ENCODE measurements around the gene PBX1. TPM values are rescaled to one million over a fixed set of nuclear protein-coding genes. Genes with fewer than 3 reads are reported as not detected.

The PBX1 gene
- total and polyA plus RNA-seq, 2 donors from 2014 or later: 14.9 to 91.5 TPM

DNA sequence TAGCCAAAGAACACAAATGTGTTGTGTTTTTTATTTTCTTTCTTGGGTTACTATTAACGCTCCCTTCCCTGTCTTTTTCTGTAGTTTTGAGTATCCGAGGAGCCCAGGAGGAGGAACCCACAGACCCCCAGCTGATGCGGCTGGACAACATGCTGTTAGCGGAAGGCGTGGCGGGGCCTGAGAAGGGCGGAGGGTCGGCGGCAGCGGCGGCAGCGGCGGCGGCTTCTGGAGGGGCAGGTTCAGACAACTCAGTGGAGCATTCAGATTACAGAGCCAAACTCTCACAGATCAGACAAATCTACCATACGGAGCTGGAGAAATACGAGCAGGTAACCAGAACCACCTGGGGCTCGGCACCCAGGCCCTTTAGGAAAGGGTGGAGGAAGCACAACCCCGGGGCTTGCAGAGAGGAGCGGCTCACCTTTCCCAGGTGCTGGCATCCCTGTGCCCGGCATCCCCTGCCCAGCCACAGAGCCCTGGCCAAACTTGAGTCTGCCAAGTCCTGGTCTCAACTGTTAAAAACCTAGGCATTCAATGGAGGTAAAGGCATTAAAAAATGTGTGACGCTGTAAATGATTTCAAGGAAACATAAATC, 233.5 kb downstream of the PBX1 start:
- H3K27ac ChIP-seq (ENCODE audit: low read depth in 2 of 2, low read length in 2 of 2): no peak overlapping the region
- no peak overlapping the region for H3K4me3 ChIP-seq (ENCODE audit: low read length in 3 of 3)
- DNase-seq: no peak
- TF ChIP-seq, protein P1, sequence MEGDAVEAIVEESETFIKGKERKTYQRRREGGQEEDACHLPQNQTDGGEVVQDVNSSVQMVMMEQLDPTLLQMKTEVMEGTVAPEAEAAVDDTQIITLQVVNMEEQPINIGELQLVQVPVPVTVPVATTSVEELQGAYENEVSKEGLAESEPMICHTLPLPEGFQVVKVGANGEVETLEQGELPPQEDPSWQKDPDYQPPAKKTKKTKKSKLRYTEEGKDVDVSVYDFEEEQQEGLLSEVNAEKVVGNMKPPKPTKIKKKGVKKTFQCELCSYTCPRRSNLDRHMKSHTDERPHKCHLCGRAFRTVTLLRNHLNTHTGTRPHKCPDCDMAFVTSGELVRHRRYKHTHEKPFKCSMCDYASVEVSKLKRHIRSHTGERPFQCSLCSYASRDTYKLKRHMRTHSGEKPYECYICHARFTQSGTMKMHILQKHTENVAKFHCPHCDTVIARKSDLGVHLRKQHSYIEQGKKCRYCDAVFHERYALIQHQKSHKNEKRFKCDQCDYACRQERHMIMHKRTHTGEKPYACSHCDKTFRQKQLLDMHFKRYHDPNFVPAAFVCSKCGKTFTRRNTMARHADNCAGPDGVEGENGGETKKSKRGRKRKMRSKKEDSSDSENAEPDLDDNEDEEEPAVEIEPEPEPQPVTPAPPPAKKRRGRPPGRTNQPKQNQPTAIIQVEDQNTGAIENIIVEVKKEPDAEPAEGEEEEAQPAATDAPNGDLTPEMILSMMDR (IDR thresholded peaks at IDR 0.05; ENCODE audit: borderline replicate concordance, extremely low read depth, insufficient read depth): no peak
- H3K4me1 ChIP-seq (ENCODE audit: control insufficient read depth in 2 of 3, insufficient read depth in 2 of 3, low read depth in 1 of 3, low read length in 3 of 3): no peaks in the 10 kb centered on the region
- intact Hi-C loops (cut with DNase I): no loop called here
- H3K9ac ChIP-seq (ENCODE audit: low read length in 3 of 3): no peak overlapping the region
- FAIRE-seq: no peak
- H3K27me3 ChIP-seq (ENCODE audit: control insufficient read depth, insufficient read depth, low read length): no peaks in the 10 kb centered on the region
- no peaks in the 10 kb centered on the region for H3K9me3 ChIP-seq (ENCODE audit: control insufficient read depth in 2 of 3, insufficient read depth in 1 of 3, low read length in 3 of 3)
- peaks cover 2 to 7% (median 7%) of the 10 kb centered on the region in 3 donors for H3K36me3 ChIP-seq (ENCODE audit: control insufficient read depth in 2 of 3, insufficient read depth in 3 of 3, low read length in 3 of 3)

DNA sequence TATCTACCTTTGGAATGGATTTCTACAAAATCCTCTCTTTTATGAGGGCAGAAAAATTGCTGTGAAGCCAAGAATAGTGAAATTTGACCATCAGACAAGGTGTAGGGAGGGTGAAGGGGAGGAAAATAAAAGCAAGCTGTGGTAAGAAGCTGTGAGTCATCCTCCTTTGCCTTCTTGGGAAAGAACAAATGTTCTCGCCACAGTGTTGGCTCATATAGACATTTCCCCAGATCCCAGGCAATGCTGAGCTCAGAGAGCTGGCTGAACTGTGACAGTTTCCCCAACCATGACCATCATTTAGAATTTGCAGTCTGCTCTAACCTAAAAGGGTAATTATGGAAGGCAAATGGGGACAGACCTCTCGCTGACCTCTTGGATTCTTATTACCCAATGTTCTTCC, 235.4 kb downstream of the PBX1 start:
- TF ChIP-seq, protein P1 (IDR thresholded peaks at IDR 0.05; ENCODE audit: borderline replicate concordance, extremely low read depth, insufficient read depth): no peak
- DNase-seq (no peak), FAIRE-seq (no peak)
- Histone ChIP-seq H3K9ac (ENCODE audit: low read length in 3 of 3) (no peak overlapping the region), H3K9me3 (ENCODE audit: control insufficient read depth in 2 of 3, insufficient read depth in 1 of 3, low read length in 3 of 3) (no peaks in the 10 kb centered on the region), H3K27ac (ENCODE audit: low read depth in 2 of 2, low read length in 2 of 2) (no peak overlapping the region), H3K27me3 (ENCODE audit: control insufficient read depth, insufficient read depth, low read length) (no peaks in the 10 kb centered on the region), H3K4me3 (ENCODE audit: low read length in 3 of 3) (no peak overlapping the region), H3K36me3 (ENCODE audit: control insufficient read depth in 2 of 3, insufficient read depth in 3 of 3, low read length in 3 of 3) (peaks cover 2 to 10% (median 7%) of the 10 kb centered on the region in 3 donors), H3K4me1 (ENCODE audit: control insufficient read depth in 2 of 3, insufficient read depth in 2 of 3, low read depth in 1 of 3, low read length in 3 of 3) (no peaks in the 10 kb centered on the region)
- intact Hi-C loops (cut with DNase I): no loop called here

DNA sequence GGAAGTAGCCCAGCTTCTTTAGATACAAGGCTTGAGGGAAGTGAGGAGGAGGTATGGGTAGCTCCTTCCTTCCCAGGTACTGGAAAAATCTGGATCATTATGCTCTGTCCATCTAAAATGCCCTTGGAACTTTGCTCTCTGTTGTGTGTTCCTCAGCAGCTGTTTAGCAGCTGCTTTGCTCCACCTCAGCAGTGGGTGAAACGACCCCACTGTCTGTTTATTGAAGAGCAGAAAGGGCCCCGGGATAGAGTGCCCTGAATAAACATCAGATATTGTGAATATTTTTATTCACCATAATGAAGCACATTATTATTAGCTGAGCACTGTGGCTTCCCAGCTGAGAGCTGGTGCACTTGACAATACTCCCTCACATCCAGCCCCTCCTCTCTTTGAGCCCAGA, 237.9 kb downstream of the PBX1 start:
- H3K27ac ChIP-seq (ENCODE audit: low read depth in 2 of 2, low read length in 2 of 2): no peak overlapping the region
- no peaks in the 10 kb centered on the region for H3K9me3 ChIP-seq (ENCODE audit: control insufficient read depth in 2 of 3, insufficient read depth in 1 of 3, low read length in 3 of 3)
- H3K9ac ChIP-seq (ENCODE audit: low read length in 3 of 3): no peak overlapping the region
- DNase-seq: no peak
- no peak overlapping the region for H3K4me3 ChIP-seq (ENCODE audit: low read length in 3 of 3)
- H3K4me1 ChIP-seq (ENCODE audit: control insufficient read depth in 2 of 3, insufficient read depth in 2 of 3, low read depth in 1 of 3, low read length in 3 of 3): no peaks in the 10 kb centered on the region
- intact Hi-C loops (cut with DNase I): no loop called here
- FAIRE-seq: no peak
- TF ChIP-seq, protein P1 (IDR thresholded peaks at IDR 0.05; ENCODE audit: borderline replicate concordance, extremely low read depth, insufficient read depth): no peak
- H3K27me3 ChIP-seq (ENCODE audit: control insufficient read depth, insufficient read depth, low read length): no peaks in the 10 kb centered on the region
- H3K36me3 ChIP-seq (ENCODE audit: control insufficient read depth in 2 of 3, insufficient read depth in 3 of 3, low read length in 3 of 3): peaks cover 5 to 24% (median 19%) of the 10 kb centered on the region in 3 donors

Data from kidney (tissue), 14 donors.